Measurements from ENCODE around the gene BTBD16.

BTBD16 gene

DNA sequence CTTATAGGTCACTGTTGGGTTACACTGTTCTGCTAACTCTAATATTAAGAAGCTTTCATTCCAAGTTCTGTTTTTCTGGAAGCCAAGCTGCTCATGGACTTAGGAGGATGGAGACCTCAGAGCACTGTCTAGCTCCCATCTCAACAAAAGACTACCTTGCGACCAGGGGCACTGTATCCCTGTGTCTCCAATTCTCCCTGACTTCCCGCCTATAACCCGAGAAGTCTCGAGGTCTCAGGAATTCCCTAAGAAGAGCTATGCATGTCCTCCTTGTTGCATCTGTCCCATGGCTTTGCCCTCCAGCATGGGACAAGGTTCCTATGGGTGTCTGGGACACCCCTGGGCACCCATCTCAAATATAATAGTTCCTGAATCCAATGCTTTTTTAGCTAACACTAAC lies 31.2 kb downstream of the BTBD16 start:
- Mint-ChIP-seq H3K9me3 (peaks cover 7% of the 10 kb centered on the region), H3K27me3 (ENCODE audit: low read depth) (peaks cover 10% of the 10 kb centered on the region), H3K27ac (no peak overlapping the region), H3K36me3 (ENCODE audit: low read depth) (no peaks in the 10 kb centered on the region), H3K4me3 (no peak overlapping the region), H3K4me1 (peaks cover 4% of the 10 kb centered on the region)
- TF ChIP-seq, protein P1, sequence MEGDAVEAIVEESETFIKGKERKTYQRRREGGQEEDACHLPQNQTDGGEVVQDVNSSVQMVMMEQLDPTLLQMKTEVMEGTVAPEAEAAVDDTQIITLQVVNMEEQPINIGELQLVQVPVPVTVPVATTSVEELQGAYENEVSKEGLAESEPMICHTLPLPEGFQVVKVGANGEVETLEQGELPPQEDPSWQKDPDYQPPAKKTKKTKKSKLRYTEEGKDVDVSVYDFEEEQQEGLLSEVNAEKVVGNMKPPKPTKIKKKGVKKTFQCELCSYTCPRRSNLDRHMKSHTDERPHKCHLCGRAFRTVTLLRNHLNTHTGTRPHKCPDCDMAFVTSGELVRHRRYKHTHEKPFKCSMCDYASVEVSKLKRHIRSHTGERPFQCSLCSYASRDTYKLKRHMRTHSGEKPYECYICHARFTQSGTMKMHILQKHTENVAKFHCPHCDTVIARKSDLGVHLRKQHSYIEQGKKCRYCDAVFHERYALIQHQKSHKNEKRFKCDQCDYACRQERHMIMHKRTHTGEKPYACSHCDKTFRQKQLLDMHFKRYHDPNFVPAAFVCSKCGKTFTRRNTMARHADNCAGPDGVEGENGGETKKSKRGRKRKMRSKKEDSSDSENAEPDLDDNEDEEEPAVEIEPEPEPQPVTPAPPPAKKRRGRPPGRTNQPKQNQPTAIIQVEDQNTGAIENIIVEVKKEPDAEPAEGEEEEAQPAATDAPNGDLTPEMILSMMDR (IDR thresholded peaks at IDR 0.05; ENCODE audit: unreplicated experiment in 3 of 3), result no peak

DNA sequence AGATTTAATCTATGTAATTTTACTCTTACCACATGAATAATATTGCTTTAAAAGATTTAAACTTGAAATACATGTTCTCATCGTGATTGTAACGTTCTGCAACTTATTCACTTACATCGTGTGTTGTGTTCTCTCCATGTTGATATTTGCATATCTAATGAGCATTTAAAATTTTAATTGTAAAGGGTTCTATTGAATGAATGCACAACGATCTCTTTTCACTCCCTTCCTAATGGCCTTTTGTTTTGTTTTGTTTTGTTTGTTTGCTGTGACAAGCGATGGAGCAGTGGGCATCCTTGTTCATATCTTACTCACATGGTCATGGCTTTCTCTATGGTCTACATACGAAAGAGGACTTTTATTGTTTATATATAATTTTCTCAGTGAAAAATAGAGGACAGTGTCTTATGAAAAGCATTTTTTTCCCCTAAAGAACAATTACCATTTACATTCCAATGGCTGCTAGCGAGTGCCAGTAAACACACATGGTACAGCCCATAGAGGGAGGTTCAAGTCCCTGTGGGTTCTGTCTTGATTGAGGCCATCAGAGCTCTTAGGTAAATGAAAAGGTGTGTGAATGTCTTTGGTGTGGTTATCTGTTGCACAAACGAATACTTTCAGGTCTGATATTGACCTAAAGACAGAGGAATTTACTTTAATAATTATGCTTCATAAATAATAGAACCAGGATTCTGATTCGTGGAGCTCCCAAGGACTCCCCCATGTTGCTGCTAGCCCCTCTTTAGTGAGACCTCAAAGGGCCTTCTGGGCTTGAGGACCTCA lies 32.4 kb downstream of the BTBD16 start:
- Mint-ChIP-seq H3K4me3 (no peak overlapping the region), H3K9me3 (peaks cover 7% of the 10 kb centered on the region), H3K27me3 (ENCODE audit: low read depth) (peaks cover 8% of the 10 kb centered on the region), H3K4me1 (peaks cover 15% of the 10 kb centered on the region), H3K36me3 (ENCODE audit: low read depth) (no peaks in the 10 kb centered on the region), H3K27ac (no peak overlapping the region)
- TF ChIP-seq, protein P1 (IDR thresholded peaks at IDR 0.05; ENCODE audit: unreplicated experiment in 3 of 3), result no peak

DNA sequence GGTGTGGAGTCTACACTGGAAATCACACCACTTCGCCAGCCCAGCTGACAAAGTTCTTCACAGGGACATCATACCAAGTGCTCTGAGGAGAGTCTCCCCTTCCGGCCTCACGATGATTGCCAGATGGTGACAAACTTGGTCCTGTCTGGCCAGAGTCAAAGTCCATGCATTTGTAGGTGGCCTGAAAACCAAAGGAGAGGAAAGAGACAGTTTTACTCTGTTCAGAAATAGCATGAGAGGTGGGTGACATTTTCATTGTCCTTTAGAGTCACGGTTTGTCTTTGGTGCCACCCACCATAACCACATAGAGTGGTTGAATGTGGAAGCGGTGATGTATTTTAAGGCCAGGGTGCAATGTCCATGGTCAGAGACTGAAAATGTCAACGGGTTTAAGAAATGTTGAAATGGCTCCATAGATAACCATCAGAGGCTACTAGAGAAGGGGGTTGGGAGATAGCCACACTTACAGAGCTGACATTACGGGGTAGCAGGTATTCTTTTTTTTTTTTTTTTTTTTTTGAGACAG lies 33.0 kb downstream of the BTBD16 start:
- TF ChIP-seq, protein P1 (IDR thresholded peaks at IDR 0.05; ENCODE audit: unreplicated experiment in 3 of 3), result no peak
- Mint-ChIP-seq H3K27ac (no peak overlapping the region), H3K36me3 (ENCODE audit: low read depth) (no peaks in the 10 kb centered on the region), H3K4me1 (peaks cover 17% of the 10 kb centered on the region), H3K4me3 (no peak overlapping the region), H3K9me3 (peaks cover 7% of the 10 kb centered on the region), H3K27me3 (ENCODE audit: low read depth) (peaks cover 3% of the 10 kb centered on the region)

DNA sequence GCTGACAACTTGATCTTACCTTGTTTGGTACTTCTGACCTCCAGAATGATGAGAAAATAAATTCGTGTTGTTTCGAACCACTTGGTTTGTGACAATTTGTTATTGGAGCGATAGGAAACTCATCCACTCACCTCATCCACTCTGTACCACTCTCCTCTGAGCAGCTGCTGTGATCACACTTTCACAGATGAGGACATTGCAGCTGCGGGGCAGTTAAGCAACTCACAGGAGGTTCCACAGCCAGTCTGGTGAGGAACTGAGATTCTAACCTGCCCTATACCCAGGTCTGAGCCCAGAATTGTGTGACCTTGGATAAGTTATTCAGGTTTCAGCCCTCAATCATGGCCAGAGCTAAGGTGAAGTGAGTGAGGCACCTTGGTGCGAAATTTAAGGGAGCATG lies 35.2 kb downstream of the BTBD16 start:
- H3K27ac Mint-ChIP-seq, result no peak overlapping the region
- H3K9me3 Mint-ChIP-seq, result peaks cover 7% of the 10 kb centered on the region
- H3K36me3 Mint-ChIP-seq (ENCODE audit: low read depth), result no peaks in the 10 kb centered on the region
- H3K4me3 Mint-ChIP-seq, result no peak overlapping the region
- H3K27me3 Mint-ChIP-seq (ENCODE audit: low read depth), result peaks cover 3% of the 10 kb centered on the region
- peaks cover 29% of the 10 kb centered on the region for H3K4me1 Mint-ChIP-seq
- TF ChIP-seq, protein P1 (IDR thresholded peaks at IDR 0.05; ENCODE audit: unreplicated experiment in 3 of 3), result no peak

DNA sequence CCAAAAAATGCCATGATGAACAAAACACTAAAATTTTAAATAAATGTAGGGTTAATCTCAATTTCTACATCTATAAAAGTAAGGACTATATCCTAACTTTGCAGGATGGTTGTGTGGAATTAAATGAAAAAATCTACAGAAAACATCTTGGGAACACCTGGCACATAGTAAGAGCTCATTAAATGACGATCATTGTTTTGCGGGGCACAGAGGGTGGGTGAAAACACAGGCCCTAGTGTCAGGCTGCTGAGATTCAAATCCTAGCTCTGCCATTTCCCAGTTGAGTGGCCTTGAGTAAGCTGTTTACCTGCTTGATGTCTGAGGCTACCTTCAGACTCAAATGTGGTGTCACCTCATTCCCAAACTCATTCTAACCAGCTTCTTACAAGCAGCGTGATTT lies 35.6 kb downstream of the BTBD16 start:
- Mint-ChIP-seq H3K4me3 (no peak overlapping the region), H3K27ac (no peak overlapping the region), H3K9me3 (peaks cover 7% of the 10 kb centered on the region), H3K27me3 (ENCODE audit: low read depth) (peaks cover 3% of the 10 kb centered on the region), H3K4me1 (peaks cover 34% of the 10 kb centered on the region), H3K36me3 (ENCODE audit: low read depth) (no peaks in the 10 kb centered on the region)
- TF ChIP-seq, protein P1 (IDR thresholded peaks at IDR 0.05; ENCODE audit: unreplicated experiment in 3 of 3), result no peak

Data from nephron (organoid).